Ovary (tissue), 9 donors: ENCODE data around the gene AOPEP. TPM values are rescaled to one million over a fixed set of nuclear protein-coding genes. Genes with fewer than 3 reads are reported as not detected.

Experiments used
- DNase-seq, 5 donors: peaks; one replicate each; pipeline ENCODE4 v3.0.0-alpha.2; 2019 to 2020
- H3K27ac ChIP-seq, 2 donors: fragments of 200-600 bp; one replicate each; pipeline versions ENCODE4 v1.5.1 to v1.8.0; 2019 to 2022
- H3K27me3 ChIP-seq: fragments of 200-600 bp; one replicate; pipeline ENCODE4 v1.8.0; 2022
- H3K36me3 ChIP-seq: fragments of 200-600 bp; sonication (generic); one replicate; pipeline ENCODE4 v1.5.1; 2019
- H3K4me1 ChIP-seq: one replicate; pipeline ENCODE4 v1.8.1; 2013; ENCODE audit warnings: mild to moderate bottlenecking, moderate library complexity; ENCODE audit not compliant: insufficient read depth
- H3K4me3 ChIP-seq: fragments of 200-600 bp; sonication (generic); one replicate; pipeline ENCODE4 v1.5.1; 2017
- H3K9me3 ChIP-seq, 2 donors: fragments of 200-600 bp in 1 of 2; sonication (generic) in 1 of 2; one replicate each; pipeline versions ENCODE4 v1.5.1 to v1.8.1; 2013 to 2019; ENCODE audit warnings: mild to moderate bottlenecking in 1 of 2, moderate library complexity in 1 of 2
- CTCF ChIP-seq, 3 donors: fragments of 450-650 bp in 2 of 3; fragments of 200-600 bp in 1 of 3; IDR thresholded peaks; one replicate each; pipeline versions ENCODE4 v1.5.1 to v1.8.0; 2016 to 2022; ENCODE audit warnings: antibody characterized with exemption in 3 of 3, mild to moderate bottlenecking in 1 of 3
- EP300 ChIP-seq: sonication (generic); formaldehyde crosslinking; IDR thresholded peaks from one replicate; pipeline ENCODE4 v1.6.1; 2017; ENCODE audit warnings: antibody characterized with exemption
- POLR2A ChIP-seq: fragments of 450-650 bp; IDR thresholded peaks from one replicate; pipeline ENCODE4 v1.6.1; 2017; ENCODE audit warnings: antibody characterized with exemption, mild to moderate bottlenecking, moderate library complexity
- WGBS, 3 donors: extraction: QIAGEN DNeasy Blood & Tissue Kit in 1 of 3; methylation state at CpG; one replicate each; pipeline versions ENCODE4 v1.1.5 to v1.1.7; 2013 to 2017; 5-methylcytosine and 5-hydroxymethylcytosine counted together
- intact Hi-C, 4 donors: fragments of 100-400 bp; cut with DNase I; formaldehyde crosslinking; loops; one replicate each; pipeline versions ENCODE4 v1.11.0 to v1.15.1; 2022 to 2023
- polyA plus RNA-seq, 2 donors: library from polyadenylated mRNA; stranded (reverse); fragments of 200-250 nt in 1 of 2; fragments of 350-450 nt in 1 of 2; fragmentation: Illumina TruSeq in 1 of 2; extraction: RNeasy Lipid Tissue Mini Kit (QIAGEN cat#74804) in 1 of 2; gene quantifications; one replicate each; pipeline ENCODE4 v1.2.3, GENCODE V29; 2013 to 2014
- total RNA-seq, 7 donors: library from RNA; depleted of rRNA in 2 of 7; stranded (reverse); fragments of >200 nt in 2 of 7; fragmentation: NEBNext Ultra II Directional in 3 of 7; extraction: Animal tissue kit (Norgen Biotek cat#: 25700) in 3 of 7; gene quantifications; one replicate each; pipeline versions ENCODE4 v1.1.0 to v1.2.4, GENCODE V29; 2016 to 2023
- donor health status: DM: no; HTN: no; CAD: no; lungs with moderate emphysema.
- donor health status: DM: no; HTN: no; CAD: no.
- donor health status: Bipolar disorder and iron deficiency.
- donor health status: DM: yes; HTN: yes; CAD: no.
- donor health status: DM: no; HTN: no; CAD: no.
- donor health status: DM: yes; HTN: yes; CAD: no.

AOPEP gene
- total and polyA plus RNA-seq, 9 donors = 40.0 to 141 (median 82.1) TPM

GRCh38 chr9:95029288-95029687, 302.8 kb downstream of the AOPEP start:
- no peak for DNase-seq
- Histone ChIP-seq H3K4me1 (peaks cover 23% of the 10 kb centered on the region), H3K27me3 (no peaks in the 10 kb centered on the region), H3K36me3 (no peaks in the 10 kb centered on the region), H3K4me3 (no peak overlapping the region), H3K9me3 (no peaks in the 10 kb centered on the region), H3K27ac (no peak overlapping the region)
- TF ChIP-seq CTCF (IDR thresholded peaks at IDR 0.05) (no peak), EP300 (no peak), POLR2A (no peak)
- WGBS, 3 donors = 63 to 70% (median 67%) methylated on average over 5 of the region's 5 CpGs
- intact Hi-C loops = loop anchor here in 1 of 4 donors (10.0 kb wide), 1 partner anchor 234 kb away; no protein-coding TSS in a partner anchor

- no peak overlapping the region for H3K27ac ChIP-seq
- TF ChIP-seq EP300 (no peak), CTCF (IDR thresholded peaks at IDR 0.05) (no peak), POLR2A (no peak)
- H3K4me3 ChIP-seq = no peak overlapping the region
- 59 to 64% (median 60%) methylated on average over 2 of the region's 2 CpGs for WGBS, 3 donors
- H3K36me3 ChIP-seq = no peaks in the 10 kb centered on the region
- no peaks in the 10 kb centered on the region for H3K9me3 ChIP-seq
- H3K27me3 ChIP-seq = no peaks in the 10 kb centered on the region
- intact Hi-C loops = loop anchor here in 1 of 4 donors (10.0 kb wide), 1 partner anchor 235 kb away; no protein-coding TSS in a partner anchor
- H3K4me1 ChIP-seq = peaks cover 21% of the 10 kb centered on the region
- no peak for DNase-seq
Measured at GRCh38 chr9:95029720-95030119, 303.2 kb downstream of the AOPEP start.

DNA sequence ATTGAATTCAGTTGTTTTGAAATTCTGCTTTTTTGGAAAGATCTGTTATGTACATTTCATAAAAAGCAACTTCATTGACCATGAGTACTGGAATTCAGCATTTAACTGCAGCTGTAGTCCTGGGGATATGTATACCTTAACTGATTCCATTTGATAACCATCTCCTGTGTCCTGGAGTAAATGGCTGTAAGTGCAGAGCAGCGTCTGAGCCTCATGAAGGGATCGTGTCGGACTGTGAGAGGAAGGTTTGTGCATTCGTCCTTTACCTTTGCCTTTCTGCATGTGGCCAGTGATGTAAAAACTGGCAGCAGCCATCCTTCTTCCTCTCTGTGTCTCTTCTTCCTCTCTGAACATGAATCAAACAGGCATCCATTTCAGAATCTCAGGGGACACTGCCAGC, 303.8 kb downstream of the AOPEP start:
- no peak for DNase-seq
- WGBS, 3 donors = 75 to 81% (median 76%) methylated on average over 4 of the region's 4 CpGs
- intact Hi-C loops = no loop called here
- TF ChIP-seq POLR2A = no peak
- TF ChIP-seq EP300 = no peak
- no peak for TF ChIP-seq CTCF (IDR thresholded peaks at IDR 0.05)
- Histone ChIP-seq H3K27ac (no peak overlapping the region), H3K36me3 (no peaks in the 10 kb centered on the region), H3K9me3 (no peaks in the 10 kb centered on the region), H3K4me3 (no peak overlapping the region), H3K27me3 (no peaks in the 10 kb centered on the region), H3K4me1 (peaks cover 17% of the 10 kb centered on the region)

GRCh38 chr9:95030920-95031642, 304.6 kb downstream of the AOPEP start:
- Histone ChIP-seq H3K9me3 (no peaks in the 10 kb centered on the region), H3K36me3 (no peaks in the 10 kb centered on the region), H3K27ac (no peak overlapping the region), H3K4me1 (peaks cover 17% of the 10 kb centered on the region), H3K27me3 (no peaks in the 10 kb centered on the region), H3K4me3 (no peak overlapping the region)
- 69 to 78% (median 74%) methylated on average over 10 of the region's 10 CpGs for WGBS, 3 donors
- DNase-seq = no peak
- TF ChIP-seq POLR2A (no peak), EP300 (no peak), CTCF (IDR thresholded peaks at IDR 0.05) (no peak)
- intact Hi-C loops = no loop called here
